Heart right ventricle (tissue), 16 donors: ENCODE data around the gene IKZF1. TPM values are rescaled to one million over a fixed set of nuclear protein-coding genes. Genes with fewer than 3 reads are reported as not detected.
A peak's percentile ranks its signal among the peaks of the same experiment; 100 is the strongest.

Experiments
- ATAC-seq, 8 donors: fragments of 200-7000 bp; cut with Tn5 transposase; one replicate each; pipeline ENCODE4 v1.9.1; 2020; ENCODE audit warnings: mild to moderate bottlenecking in 8 of 8, moderate library complexity in 8 of 8, moderate number of reproducible peaks in 1 of 8
- DNase-seq, 2 donors: peaks; one replicate each; pipeline ENCODE4 v3.0.0-alpha.2; 2020
- H3K27ac ChIP-seq, 10 donors: fragments of 200-600 bp; sonication (generic) in 2 of 10; one replicate each; pipeline versions ENCODE4 v1.5.0 to v1.8.0; 2020 to 2022; ENCODE audit warnings: mild to moderate bottlenecking in 3 of 10
- H3K27me3 ChIP-seq, 7 donors: fragments of 200-600 bp; one replicate each; pipeline ENCODE4 v1.8.0; 2021 to 2022; ENCODE audit warnings: mild to moderate bottlenecking in 2 of 7
- H3K36me3 ChIP-seq, 9 donors: fragments of 200-600 bp; sonication (generic) in 1 of 9; one replicate each; pipeline versions ENCODE4 v1.5.0 to v1.8.0; 2020 to 2022; ENCODE audit warnings: mild to moderate bottlenecking in 2 of 9
- H3K4me1 ChIP-seq, 9 donors: fragments of 200-600 bp; sonication (generic) in 1 of 9; one replicate each; pipeline versions ENCODE4 v1.5.0 to v1.8.0; 2020 to 2022; ENCODE audit warnings: mild to moderate bottlenecking in 4 of 9
- H3K4me3 ChIP-seq, 10 donors: fragments of 200-600 bp; sonication (generic) in 2 of 10; one replicate each; pipeline versions ENCODE4 v1.5.0 to v1.8.0; 2020 to 2022; ENCODE audit warnings: mild to moderate bottlenecking in 7 of 10, moderate library complexity in 2 of 10
- H3K9me3 ChIP-seq, 11 donors: fragments of 200-600 bp in 10 of 11; sonication (generic) in 2 of 11; one replicate each; pipeline versions ENCODE4 v1.5.0 to v1.8.0; 2013 to 2022; ENCODE audit warnings: mild to moderate bottlenecking in 2 of 11, control low read depth in 1 of 11, moderate library complexity in 1 of 11
- CTCF ChIP-seq, 9 donors: fragments of 200-600 bp; sonication (generic) in 2 of 9; IDR thresholded peaks; one replicate each; pipeline versions ENCODE4 v1.5.0 to v1.8.0; 2021 to 2022; ENCODE audit warnings: antibody characterized with exemption in 9 of 9, mild to moderate bottlenecking in 5 of 9, moderate library complexity in 1 of 9
- WGBS, 2 donors: extraction: QIAGEN DNeasy Blood & Tissue Kit; methylation state at CpG; one replicate each; pipeline ENCODE4 v1.1.7; 2013; ENCODE audit warnings: inconsistent platforms in 1 of 2; 5-methylcytosine and 5-hydroxymethylcytosine counted together
- intact Hi-C, 10 donors: fragments of 100-400 bp; cut with DNase I; formaldehyde crosslinking; loops; one replicate each; pipeline versions ENCODE4 v1.11.1 to v1.14.2; 2022
- polyA plus RNA-seq, 2 donors: library from polyadenylated mRNA; stranded (reverse); fragments of 200-250 nt; gene quantifications; one replicate each; pipeline ENCODE4 v1.2.3, GENCODE V29; 2013
- total RNA-seq, 10 donors: library from RNA; stranded (reverse); fragmentation: NEBNext Ultra II Directional in 3 of 10; extraction: Animal tissue kit (Norgen Biotek cat#: 25700) in 3 of 10; gene quantifications; one replicate each; pipeline versions ENCODE4 v1.2.1 to v1.2.4, GENCODE V29; 2021 to 2023
- donor health status: Arrhythmogenic right ventricular cardiomyopathy.
- donor health status: ischemic (EF 13 %, LVEDD 7.1; RV severe dilation, severe dysfunction).
- donor health status: healthy with polysubstance abuse.
- donor health status: DM: no; HTN: yes; CAD: no.
- donor health status: DM: no; HTN: no; CAD: no.
- donor health status: ischemic (EF 25% LVEDD 6.9; RV normal size, moderate dysfunction).
- donor health status: ischemic (EF 25% LVEDD 5.7; RV mildly dilated, moderate dysfunction).
- donor health status: healthy.
- donor health status: DM: yes; HTN: yes; CAD: no.
- donor health status: Ischemic cardiomyopathy.
- donor health status: ischemic (EF 35%, LVEDD 5.7; RV mildly dilated, moderate dysfunction).
- donor health status: nonischemic (EF 11% LVEDD 7.7; RV severe dilation, severe dysfunction).
- donor health status: DM: yes; HTN: yes; CAD: no.
- donor health status: PGD.
- donor health status: ischemic (EF 29% LVEDD 5.4; RV normal size, mild dysfunction).
- donor health status: nonischemic (EF 23%, LVEDD 6.1; RV moderate dilation, normal function).

The IKZF1 gene
- total and polyA plus RNA-seq, 12 donors: 0.46 to 20.2 (median 1.7) TPM

DNA sequence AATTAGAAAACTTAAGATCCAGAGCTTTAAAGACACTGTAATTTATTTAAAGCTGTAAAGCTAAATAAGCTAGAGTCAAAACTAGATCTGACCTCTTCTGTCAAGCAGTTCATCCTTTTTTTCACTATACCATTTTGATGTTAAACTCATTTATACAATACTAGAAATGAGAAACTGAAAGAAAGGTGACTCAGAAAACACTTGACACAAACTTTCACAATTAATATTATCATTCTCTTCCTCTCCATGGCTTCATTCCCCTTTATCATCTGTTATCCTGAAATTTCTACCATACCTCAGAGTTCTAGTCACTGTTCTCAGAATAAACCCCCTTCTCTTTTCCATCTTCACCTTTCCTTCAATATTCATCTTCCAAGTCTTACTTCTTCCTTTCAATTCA lies 144.3 kb downstream of the IKZF1 start:
- no peak for TF ChIP-seq CTCF (IDR thresholded peaks at IDR 0.05)
- peaks cover 0 to 36% (median 19%) of the 10 kb centered on the region in 9 donors for H3K36me3 ChIP-seq
- H3K27me3 ChIP-seq: no peaks in the 10 kb centered on the region
- H3K9me3 ChIP-seq: no peaks in the 10 kb centered on the region
- H3K4me3 ChIP-seq: no peak overlapping the region
- H3K4me1 ChIP-seq: peaks cover 0 to 21% (median 14%) of the 10 kb centered on the region in 9 donors
- intact Hi-C loops: no loop called here
- no peak overlapping the region for H3K27ac ChIP-seq
- ATAC-seq (no peak), DNase-seq (no peak)

GRCh38 chr7:50449501-50449880 lies 145.0 kb downstream of the IKZF1 start:
- peak overlapping the region in 6 of 10 donors; percentile 14 to 85 (median 69) for H3K27ac ChIP-seq
- peaks cover 0 to 30% (median 19%) of the 10 kb centered on the region in 9 donors for H3K36me3 ChIP-seq
- TF ChIP-seq CTCF (IDR thresholded peaks at IDR 0.05): no peak
- ATAC-seq (no peak), DNase-seq (no peak)
- intact Hi-C loops: no loop called here
- H3K27me3 ChIP-seq: no peaks in the 10 kb centered on the region
- H3K9me3 ChIP-seq: no peaks in the 10 kb centered on the region
- H3K4me3 ChIP-seq: peak overlapping the region; percentile 33 to 87 (median 76)
- 13 to 19% methylated on average over 5 of the region's 5 CpGs for WGBS, 2 donors
- peaks cover 0 to 21% (median 14%) of the 10 kb centered on the region in 9 donors for H3K4me1 ChIP-seq

DNA sequence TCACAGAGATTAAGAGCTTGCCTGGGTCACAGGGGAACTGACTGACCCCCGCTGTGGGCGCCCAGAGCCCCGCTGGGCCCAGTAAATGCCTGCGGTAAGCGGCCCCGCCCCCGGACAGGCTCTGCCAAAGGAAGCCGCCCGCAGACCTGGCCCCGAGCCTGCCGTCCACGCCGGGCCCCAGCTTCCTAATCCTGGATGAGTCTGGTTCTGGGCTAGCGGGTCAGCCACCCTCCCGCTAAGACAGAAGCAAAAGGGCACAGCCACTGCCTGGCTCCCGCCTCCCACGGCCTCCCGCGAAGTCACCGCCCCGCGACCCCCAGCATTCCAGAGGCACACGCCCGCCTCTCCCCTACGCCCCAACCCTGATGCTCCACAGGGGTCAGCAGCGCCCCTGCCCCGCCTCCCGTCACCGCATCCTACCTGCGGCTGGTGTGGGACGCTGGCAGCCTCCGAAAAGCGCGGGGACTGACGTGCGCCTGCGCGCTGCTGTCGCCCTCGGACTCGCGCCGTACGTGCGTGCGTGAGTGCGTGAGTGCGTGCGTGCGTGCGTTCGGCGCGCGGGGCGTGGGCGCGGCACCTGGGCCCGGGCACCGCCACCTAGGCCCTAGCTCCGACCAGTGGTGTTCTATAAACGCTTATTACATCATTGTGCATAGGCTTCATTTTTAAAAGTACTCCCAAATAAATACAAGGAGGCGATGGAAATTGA lies 145.5 kb downstream of the IKZF1 start, which contains the start of gene FIGNL1:
Gene FIGNL1, minus strand, starts transcription at position 470 of the 709 bp plus-strand sequence. CDS start 3,063 bp downstream, outside the sequence.
- no peaks in the 10 kb centered on the region for H3K9me3 ChIP-seq
- peaks cover 0 to 24% (median 19%) of the 10 kb centered on the region in 9 donors for H3K36me3 ChIP-seq
- no peaks in the 10 kb centered on the region for H3K27me3 ChIP-seq
- no peak for TF ChIP-seq CTCF (IDR thresholded peaks at IDR 0.05)
- peak; percentile 69 to 85 for DNase-seq
- peak; percentile 97 to 100 (median 98) for ATAC-seq
- intact Hi-C loops: no loop called here
- peaks cover 0 to 21% (median 14%) of the 10 kb centered on the region in 9 donors for H3K4me1 ChIP-seq
- H3K4me3 ChIP-seq: peak within 1 kb of the TSS; percentile 33 to 87 (median 76)
- peak within 1 kb of the TSS in 9 of 10 donors; percentile 12 to 85 (median 48) for H3K27ac ChIP-seq
- WGBS, 2 donors: 0% methylated on average over 63 of the region's 63 CpGs

DNA sequence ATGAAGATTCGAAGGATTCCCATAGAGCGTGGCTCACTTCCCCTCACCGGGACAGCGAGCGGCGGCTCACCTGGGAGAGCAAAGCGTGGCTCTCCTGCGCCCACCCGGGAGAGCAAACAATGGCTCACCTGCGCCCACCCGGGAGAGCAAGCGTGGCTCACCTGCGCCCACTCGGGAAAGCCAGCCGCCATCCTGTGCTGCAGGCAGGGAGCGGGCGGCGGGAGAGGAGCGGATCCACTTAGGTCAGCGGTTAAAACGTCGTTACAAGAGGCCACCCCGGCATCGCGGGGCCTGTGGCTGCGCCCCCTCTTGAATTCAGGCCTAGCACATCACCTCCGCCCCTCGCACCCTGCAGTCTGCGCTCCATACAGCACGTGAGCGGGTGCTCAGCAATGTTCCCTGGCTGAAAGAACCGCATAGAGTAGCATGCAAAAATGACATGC lies 146.1 kb downstream of the IKZF1 start:
- ATAC-seq (peak; percentile 26 to 61 (median 51)), DNase-seq (peak in 1 of 2 donors; percentile 31)
- Histone ChIP-seq H3K27me3 (no peaks in the 10 kb centered on the region), H3K4me1 (peaks cover 0 to 21% (median 14%) of the 10 kb centered on the region in 9 donors), H3K9me3 (no peaks in the 10 kb centered on the region), H3K4me3 (peak overlapping the region; percentile 33 to 87 (median 76)), H3K36me3 (peaks cover 0 to 19% (median 14%) of the 10 kb centered on the region in 9 donors), H3K27ac (peak overlapping the region in 8 of 10 donors; percentile 14 to 85 (median 57))
- intact Hi-C loops: no loop called here
- TF ChIP-seq CTCF (IDR thresholded peaks at IDR 0.05): no peak
- WGBS, 2 donors: 15 to 16% methylated on average over 32 of the region's 32 CpGs

Other genes with a start within 250 kb of the IKZF1 start
- gene ZPBP, start 211.5 kb upstream of the IKZF1 start, total RNA-seq: not detected
- not detected for gene ZPBP, start 211.5 kb upstream of the IKZF1 start, polyA plus RNA-seq
- 1 to 10 TPM; 4.0 to 6.6 (median 5.1) TPM for gene FIGNL1, start 145.6 kb downstream of the IKZF1 start, total RNA-seq
- gene FIGNL1, start 145.6 kb downstream of the IKZF1 start, polyA plus RNA-seq: 1 to 10 TPM; 1.7 to 4.8 TPM